K562 (cell line): Measurements from ENCODE around the gene HSPH1. TPM values are rescaled to one million over a fixed set of nuclear protein-coding genes. Genes with fewer than 3 reads are reported as not detected.
A peak's percentile ranks its signal among the peaks of the same experiment; 100 is the strongest.

Experiments used
- BCOR ChIP-seq: fragments of 450-650 bp; IDR thresholded peaks from 2 replicates; pipeline ENCODE4 v1.6.1; 2016
- ELF1 ChIP-seq: fragments of 200-800 bp; sonication (Bioruptor generic); IDR thresholded peaks from 2 replicates; pipeline ENCODE4 v1.6.1; 2016; ENCODE audit warnings: missing genetic modification characterization, missing compliant biosample characterization
- EWSR1 ChIP-seq: fragments of 450-650 bp; IDR thresholded peaks from 2 replicates; pipeline ENCODE4 v1.6.1; 2018; ENCODE audit warnings: borderline replicate concordance, mild to moderate bottlenecking, low read depth, moderate library complexity; ENCODE audit not compliant: partially characterized antibody
- GTF2F1 ChIP-seq: IDR thresholded peaks from 2 replicates; pipeline ENCODE4 v1.6.1; 2011; ENCODE audit warnings: low read depth, low read length, improper control_type of control experiment
- HDAC3 ChIP-seq: fragments of 450-650 bp; IDR thresholded peaks from 2 replicates; pipeline ENCODE4 v1.6.1; 2018; ENCODE audit warnings: borderline replicate concordance, mild to moderate bottlenecking, moderate library complexity; ENCODE audit not compliant: partially characterized antibody
- HDGF ChIP-seq: fragments of 450-650 bp; IDR thresholded peaks from 2 replicates; pipeline ENCODE4 v1.6.1; 2016
- HNRNPK ChIP-seq: fragments of 200-400 bp; formaldehyde crosslinking; IDR thresholded peaks from one replicate; pipeline ENCODE4 v1.6.1; 2018; ENCODE audit warnings: mild to moderate bottlenecking, low read depth, low read length; ENCODE audit not compliant: poor library complexity, severe bottlenecking
- ILK ChIP-seq: fragments of 450-650 bp; IDR thresholded peaks from 2 replicates; pipeline ENCODE4 v1.6.1; 2016; ENCODE audit warnings: missing genetic modification characterization, low read depth, mild to moderate bottlenecking, missing compliant biosample characterization, moderate library complexity, borderline replicate concordance
- MCM2 ChIP-seq: fragments of 450-650 bp; IDR thresholded peaks from 2 replicates; pipeline ENCODE4 v1.6.1; 2017; ENCODE audit warnings: low read depth, mild to moderate bottlenecking
- NFATC3 ChIP-seq: fragments of 450-650 bp; IDR thresholded peaks from 2 replicates; pipeline ENCODE4 v1.6.1; 2017; ENCODE audit warnings: mild to moderate bottlenecking
- NKRF ChIP-seq: fragments of 450-650 bp; IDR thresholded peaks from 2 replicates; pipeline ENCODE4 v1.6.1; 2016; ENCODE audit warnings: borderline replicate concordance
- NR2C1 ChIP-seq, 2 experiments: fragments of 450-650 bp; IDR thresholded peaks; 2 replicates each; pipeline ENCODE4 v1.6.1; 2017; ENCODE audit warnings: mild to moderate bottlenecking in 2 of 2, antibody characterized with exemption in 1 of 2, inconsistent platforms in 1 of 2, missing compliant biosample characterization in 1 of 2, missing genetic modification characterization in 1 of 2
- NRF1 ChIP-seq, 2 experiments: fragments of 450-650 bp; IDR thresholded peaks in 1 of 2; conservative IDR thresholded peaks in 1 of 2; 2 replicates each; pipeline ENCODE4 v1.6.1; 2014; ENCODE audit warnings: mild to moderate bottlenecking in 2 of 2
- RBM25 ChIP-seq: fragments of 200-400 bp; formaldehyde crosslinking; IDR thresholded peaks from 2 replicates; pipeline ENCODE4 v1.6.1; 2018; ENCODE audit warnings: low read length, low read depth, moderate library complexity; ENCODE audit not compliant: severe bottlenecking
- RNF2 ChIP-seq: sonication (generic); IDR thresholded peaks from 2 replicates; pipeline ENCODE4 v1.6.1; 2016
- SMAD3 ChIP-seq: fragments of 450-650 bp; formaldehyde crosslinking; conservative IDR thresholded peaks from 2 replicates; pipeline ENCODE4 v1.4.0; 2020; ENCODE audit warnings: mild to moderate bottlenecking
- SMARCE1 ChIP-seq: fragments of 450-650 bp; IDR thresholded peaks from 2 replicates; pipeline ENCODE4 v1.7.1; 2016; ENCODE audit warnings: mild to moderate bottlenecking
- TAF7 ChIP-seq: fragments of 450-650 bp; IDR thresholded peaks from 2 replicates; pipeline ENCODE4 v1.6.1; 2016; ENCODE audit warnings: missing genetic modification characterization, missing compliant biosample characterization
- ZNF175 ChIP-seq: fragments of 200-800 bp; sonication (Bioruptor generic); IDR thresholded peaks from 2 replicates; pipeline ENCODE4 v1.6.1; 2016; ENCODE audit warnings: low read depth, mild to moderate bottlenecking, missing genetic modification characterization, missing compliant biosample characterization
- ZNF263 ChIP-seq: sonication (generic); formaldehyde crosslinking; IDR thresholded peaks from 2 replicates; pipeline ENCODE4 v1.8.0; 2022; ENCODE audit warnings: mild to moderate bottlenecking, missing genetic modification reagents, borderline replicate concordance
- ZNF668 ChIP-seq: fragments of 250-450 bp; sonication (Bioruptor Pico); IDR thresholded peaks from 2 replicates; pipeline ENCODE4 v1.8.0; 2022; ENCODE audit warnings: mild to moderate bottlenecking, inconsistent platforms
- polyA plus RNA-seq, 8 experiments: library from polyadenylated mRNA; depleted of rRNA in 4 of 8; stranded (reverse) in 5 of 8; unstranded in 3 of 8; fragments of >200 nt; fragmentation: Nextera tagmentation in 2 of 8; fragmentation: Illumina TruSeq in 1 of 8; extraction: Ambion mirVana in 2 of 8; extraction: Trizol in 1 of 8; gene quantifications; 2 replicates each; pipeline versions ENCODE4 v1.2.1 to v1.2.3, GENCODE V29; 2011 to 2014; ENCODE audit warnings: inconsistent platforms in 1 of 8, missing spikeins in 1 of 8
- total RNA-seq, 7 experiments: library from RNA; depleted of rRNA in 6 of 7; stranded (reverse); fragments of >200 nt in 6 of 7; fragmentation: Illumina TruSeq in 2 of 7; extraction: Trizol in 2 of 7; gene quantifications; 2 replicates each; pipeline versions ENCODE4 v1.2.1 to v1.2.3, GENCODE V29; 2011 to 2021; ENCODE audit warnings: low replicate concordance in 1 of 7
- TF ChIP-seq, protein P1 (sequence below): sonication (generic); formaldehyde crosslinking; IDR thresholded peaks from 2 replicates; pipeline ENCODE4 v1.8.0; 2023; ENCODE audit warnings: missing genetic modification reagents, mild to moderate bottlenecking, borderline replicate concordance

Gene HSPH1
- total and polyA plus RNA-seq, 9 of the 15 experiments (the other 6 are each of a cell fraction or from before 2014, with no cell fraction given), result 34.6 to 104 (median 64.7) TPM

- TF ChIP-seq, protein P1, sequence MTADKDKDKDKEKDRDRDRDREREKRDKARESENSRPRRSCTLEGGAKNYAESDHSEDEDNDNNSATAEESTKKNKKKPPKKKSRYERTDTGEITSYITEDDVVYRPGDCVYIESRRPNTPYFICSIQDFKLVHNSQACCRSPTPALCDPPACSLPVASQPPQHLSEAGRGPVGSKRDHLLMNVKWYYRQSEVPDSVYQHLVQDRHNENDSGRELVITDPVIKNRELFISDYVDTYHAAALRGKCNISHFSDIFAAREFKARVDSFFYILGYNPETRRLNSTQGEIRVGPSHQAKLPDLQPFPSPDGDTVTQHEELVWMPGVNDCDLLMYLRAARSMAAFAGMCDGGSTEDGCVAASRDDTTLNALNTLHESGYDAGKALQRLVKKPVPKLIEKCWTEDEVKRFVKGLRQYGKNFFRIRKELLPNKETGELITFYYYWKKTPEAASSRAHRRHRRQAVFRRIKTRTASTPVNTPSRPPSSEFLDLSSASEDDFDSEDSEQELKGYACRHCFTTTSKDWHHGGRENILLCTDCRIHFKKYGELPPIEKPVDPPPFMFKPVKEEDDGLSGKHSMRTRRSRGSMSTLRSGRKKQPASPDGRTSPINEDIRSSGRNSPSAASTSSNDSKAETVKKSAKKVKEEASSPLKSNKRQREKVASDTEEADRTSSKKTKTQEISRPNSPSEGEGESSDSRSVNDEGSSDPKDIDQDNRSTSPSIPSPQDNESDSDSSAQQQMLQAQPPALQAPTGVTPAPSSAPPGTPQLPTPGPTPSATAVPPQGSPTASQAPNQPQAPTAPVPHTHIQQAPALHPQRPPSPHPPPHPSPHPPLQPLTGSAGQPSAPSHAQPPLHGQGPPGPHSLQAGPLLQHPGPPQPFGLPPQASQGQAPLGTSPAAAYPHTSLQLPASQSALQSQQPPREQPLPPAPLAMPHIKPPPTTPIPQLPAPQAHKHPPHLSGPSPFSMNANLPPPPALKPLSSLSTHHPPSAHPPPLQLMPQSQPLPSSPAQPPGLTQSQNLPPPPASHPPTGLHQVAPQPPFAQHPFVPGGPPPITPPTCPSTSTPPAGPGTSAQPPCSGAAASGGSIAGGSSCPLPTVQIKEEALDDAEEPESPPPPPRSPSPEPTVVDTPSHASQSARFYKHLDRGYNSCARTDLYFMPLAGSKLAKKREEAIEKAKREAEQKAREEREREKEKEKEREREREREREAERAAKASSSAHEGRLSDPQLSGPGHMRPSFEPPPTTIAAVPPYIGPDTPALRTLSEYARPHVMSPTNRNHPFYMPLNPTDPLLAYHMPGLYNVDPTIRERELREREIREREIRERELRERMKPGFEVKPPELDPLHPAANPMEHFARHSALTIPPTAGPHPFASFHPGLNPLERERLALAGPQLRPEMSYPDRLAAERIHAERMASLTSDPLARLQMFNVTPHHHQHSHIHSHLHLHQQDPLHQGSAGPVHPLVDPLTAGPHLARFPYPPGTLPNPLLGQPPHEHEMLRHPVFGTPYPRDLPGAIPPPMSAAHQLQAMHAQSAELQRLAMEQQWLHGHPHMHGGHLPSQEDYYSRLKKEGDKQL, result no peak
- TF ChIP-seq SMARCE1 (no peak), ILK (no peak), HDGF (no peak), TAF7 (tag) (no peak), SMAD3 (CRISPR knock-in tag) (no peak), NFATC3 (no peak), HNRNPK (no peak), BCOR (no peak), ZNF263 (CRISPR knock-in tag) (no peak), NR2C1 (IDR thresholded peaks at IDR 0.05) (no peak), NR2C1 (tag; IDR thresholded peaks at IDR 0.05) (no peak), MCM2 (no peak), HDAC3 (no peak), ELF1 (peak; percentile 94), GTF2F1 (no peak), NRF1 (conservative IDR thresholded peaks at IDR 0.05 in 1 of 2, IDR thresholded peaks at IDR 0.05 in 1 of 2) (peak; percentile 30 to 48; a peak in 3 of 4 replicates), RBM25 (no peak), ZNF175 (no peak), EWSR1 (no peak), ZNF668 (no peak), NKRF (peak; percentile 88; the same call in 1 of the 2 replicates), RNF2 (no peak)
Observed at GRCh38 chr13:31161557-31162150, at the start of gene HSPH1 (continued).
